ENCODE data around the gene SCUBE1. TPM values are rescaled to one million over a fixed set of nuclear protein-coding genes. Genes with fewer than 3 reads are reported as not detected.

The SCUBE1 gene
- total RNA-seq, 1 donor from 2014 or later, result 25.9 TPM

DNA sequence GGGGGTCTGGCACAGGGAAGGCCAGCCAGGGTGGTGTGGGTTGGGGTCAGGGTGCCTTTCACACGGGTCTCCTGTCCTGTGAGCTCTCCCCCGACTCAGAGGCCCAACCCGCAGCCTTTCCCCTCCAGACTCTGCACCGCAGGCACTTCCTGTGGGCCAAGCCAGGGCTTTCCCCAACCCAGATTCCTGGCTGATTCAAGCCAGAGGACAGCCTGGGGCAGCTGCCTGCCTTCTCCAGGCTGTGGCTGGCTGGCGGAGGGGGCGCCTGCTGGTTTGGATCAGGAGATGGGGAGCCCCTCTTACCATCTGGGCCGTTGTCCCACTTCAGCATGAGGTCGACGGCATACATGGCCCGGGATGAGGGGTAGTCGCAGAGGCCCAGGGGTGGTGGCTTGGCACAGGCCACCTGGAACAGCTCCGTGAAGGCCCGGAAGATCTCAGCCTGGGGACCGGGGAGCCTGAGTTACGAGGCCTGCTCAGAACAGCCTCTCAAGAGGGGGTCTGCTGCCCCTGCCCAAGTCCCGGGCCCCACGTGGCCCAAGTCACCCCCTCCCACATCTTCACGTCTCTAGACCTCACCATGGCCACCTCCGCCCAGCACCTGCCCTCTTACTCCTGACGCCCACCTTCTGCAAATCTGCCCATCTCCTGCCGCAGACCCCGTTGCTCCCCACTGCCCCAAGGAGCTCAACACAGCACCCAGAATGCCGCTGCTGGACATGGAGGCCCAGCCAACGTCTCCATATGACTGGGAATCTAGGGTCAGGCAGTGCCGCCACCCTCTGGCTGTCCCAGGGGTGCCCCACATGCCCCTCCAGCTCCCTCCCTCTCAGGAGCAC lies 174.5 kb downstream of the SCUBE1 start:
- H3K4me1 ChIP-seq, result no peaks in the 10 kb centered on the region
- H3K9me3 Mint-ChIP-seq, result no peaks in the 10 kb centered on the region
- H2AFZ ChIP-seq (replicated peaks), result no peak overlapping the region
- no peak overlapping the region for H3K4me3 Mint-ChIP-seq
- H3K27me3 ChIP-seq, result no peaks in the 10 kb centered on the region
- no peak overlapping the region for H3K9ac ChIP-seq
- no peaks in the 10 kb centered on the region for H3K36me3 ChIP-seq
- peaks cover 11% of the 10 kb centered on the region for H3K36me3 Mint-ChIP-seq
- H3K79me2 ChIP-seq (ENCODE audit: low read depth), result no peaks in the 10 kb centered on the region
- DNase-seq (ENCODE audit: low spot score), result no peak
- peak overlapping the region; percentile 60 for H3K27ac Mint-ChIP-seq
- no peak for TF ChIP-seq EZH2 (IDR thresholded peaks at IDR 0.05)
- TF ChIP-seq, protein P1, sequence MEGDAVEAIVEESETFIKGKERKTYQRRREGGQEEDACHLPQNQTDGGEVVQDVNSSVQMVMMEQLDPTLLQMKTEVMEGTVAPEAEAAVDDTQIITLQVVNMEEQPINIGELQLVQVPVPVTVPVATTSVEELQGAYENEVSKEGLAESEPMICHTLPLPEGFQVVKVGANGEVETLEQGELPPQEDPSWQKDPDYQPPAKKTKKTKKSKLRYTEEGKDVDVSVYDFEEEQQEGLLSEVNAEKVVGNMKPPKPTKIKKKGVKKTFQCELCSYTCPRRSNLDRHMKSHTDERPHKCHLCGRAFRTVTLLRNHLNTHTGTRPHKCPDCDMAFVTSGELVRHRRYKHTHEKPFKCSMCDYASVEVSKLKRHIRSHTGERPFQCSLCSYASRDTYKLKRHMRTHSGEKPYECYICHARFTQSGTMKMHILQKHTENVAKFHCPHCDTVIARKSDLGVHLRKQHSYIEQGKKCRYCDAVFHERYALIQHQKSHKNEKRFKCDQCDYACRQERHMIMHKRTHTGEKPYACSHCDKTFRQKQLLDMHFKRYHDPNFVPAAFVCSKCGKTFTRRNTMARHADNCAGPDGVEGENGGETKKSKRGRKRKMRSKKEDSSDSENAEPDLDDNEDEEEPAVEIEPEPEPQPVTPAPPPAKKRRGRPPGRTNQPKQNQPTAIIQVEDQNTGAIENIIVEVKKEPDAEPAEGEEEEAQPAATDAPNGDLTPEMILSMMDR (IDR thresholded peaks at IDR 0.05), result no peak
- no peak for TF ChIP-seq EZH2phosphoT487 (IDR thresholded peaks at IDR 0.05)
- no peaks in the 10 kb centered on the region for H4K20me1 ChIP-seq (ENCODE audit: low read depth)
- peaks cover 4% of the 10 kb centered on the region for H3F3A ChIP-seq (ENCODE audit: low read depth)
- H3K4me2 ChIP-seq, result no peak overlapping the region
- H3K9me3 ChIP-seq (ENCODE audit: low read depth), result no peaks in the 10 kb centered on the region
- H3K27ac ChIP-seq, result no peak overlapping the region
- H3K4me1 Mint-ChIP-seq, result peaks cover 7% of the 10 kb centered on the region
- H3K27me3 Mint-ChIP-seq (ENCODE audit: insufficient read depth, low read depth), result peaks cover 4% of the 10 kb centered on the region
- no peak overlapping the region for H3K4me3 ChIP-seq

DNA sequence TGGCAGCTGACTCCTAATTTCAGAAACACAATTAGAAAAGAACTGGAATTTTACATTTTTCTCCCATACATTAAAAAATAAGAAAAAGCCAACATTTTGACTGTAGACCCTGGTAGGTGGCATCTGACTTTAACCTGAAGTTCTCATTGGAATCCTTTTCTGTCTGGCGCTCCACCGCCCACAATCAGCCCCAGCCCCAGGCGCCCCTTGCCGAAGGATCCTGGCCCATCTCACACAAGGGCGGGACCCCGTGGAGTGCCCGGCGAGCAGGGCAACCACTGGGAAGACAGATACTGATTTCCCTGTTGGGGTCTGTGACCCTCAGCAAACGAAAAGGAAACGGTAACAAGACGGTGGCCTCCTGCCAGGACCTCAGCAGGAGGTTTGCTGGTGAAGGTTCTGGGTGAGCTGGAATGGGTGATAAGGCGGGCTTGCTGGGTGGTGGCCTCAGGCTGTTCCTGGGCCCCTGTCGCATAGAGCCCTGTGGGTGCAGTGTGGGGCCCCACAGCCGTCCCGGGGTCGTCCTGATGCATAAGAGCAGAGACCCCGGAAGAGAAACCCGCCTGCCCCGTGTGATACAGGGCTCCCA lies 176.1 kb downstream of the SCUBE1 start:
- Histone ChIP-seq H3K79me2 (ENCODE audit: low read depth) (no peaks in the 10 kb centered on the region), H3K27me3 (no peaks in the 10 kb centered on the region), H3K27ac (no peak overlapping the region), H3K4me2 (no peak overlapping the region), H3K4me3 (no peak overlapping the region), H3K9ac (no peak overlapping the region), H3F3A (ENCODE audit: low read depth) (peaks cover 4% of the 10 kb centered on the region), H2AFZ (replicated peaks) (no peak overlapping the region), H4K20me1 (ENCODE audit: low read depth) (no peaks in the 10 kb centered on the region), H3K9me3 (ENCODE audit: low read depth) (no peaks in the 10 kb centered on the region), H3K4me1 (no peaks in the 10 kb centered on the region), H3K36me3 (no peaks in the 10 kb centered on the region)
- DNase-seq (ENCODE audit: low spot score), result no peak
- Mint-ChIP-seq H3K36me3 (peaks cover 7% of the 10 kb centered on the region), H3K27me3 (ENCODE audit: insufficient read depth, low read depth) (peaks cover 4% of the 10 kb centered on the region), H3K4me3 (no peak overlapping the region), H3K4me1 (peaks cover 7% of the 10 kb centered on the region), H3K9me3 (no peaks in the 10 kb centered on the region), H3K27ac (no peak overlapping the region)
- TF ChIP-seq EZH2 (IDR thresholded peaks at IDR 0.05) (no peak), EZH2phosphoT487 (IDR thresholded peaks at IDR 0.05) (no peak)
- TF ChIP-seq, protein P1 (IDR thresholded peaks at IDR 0.05), result no peak

DNA sequence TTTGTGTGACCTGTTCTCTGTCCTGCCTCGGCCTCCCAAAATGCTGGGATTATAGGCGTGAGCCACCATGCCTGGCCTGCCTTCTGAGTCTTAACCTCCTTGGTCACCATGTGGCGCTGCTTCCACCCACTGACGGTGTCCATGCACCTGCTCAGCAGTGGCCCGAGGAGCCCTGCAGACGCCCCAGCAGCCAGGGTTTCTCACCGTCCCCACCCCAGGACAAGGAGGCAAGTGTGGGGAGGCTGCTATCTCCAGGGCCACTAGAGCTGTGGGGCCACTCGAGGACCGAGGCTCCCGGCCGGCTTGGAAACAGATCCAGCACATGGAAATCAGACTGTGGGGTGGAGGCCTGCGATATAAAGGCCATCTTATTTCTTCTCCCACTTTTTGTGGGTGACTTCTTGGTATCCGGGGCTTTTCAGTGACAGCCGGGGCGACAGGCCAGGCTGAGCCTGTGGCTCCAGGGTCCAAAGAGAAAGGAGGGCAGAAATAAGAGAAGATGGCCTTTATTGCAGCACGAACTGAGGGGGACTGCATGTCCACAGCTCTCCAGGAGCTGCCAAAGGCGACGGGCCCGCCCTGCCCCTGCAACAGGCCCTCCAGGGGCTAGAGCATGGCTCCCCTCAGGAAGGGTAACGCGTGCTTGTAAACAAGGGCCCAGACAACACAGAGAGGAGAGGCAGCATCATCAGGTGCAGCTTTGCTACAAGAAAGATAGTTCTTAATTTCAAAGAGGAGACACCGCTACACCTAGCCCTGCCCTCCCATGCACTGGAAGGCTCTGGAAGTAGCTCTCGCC lies 176.8 kb downstream of the SCUBE1 start:
- peaks cover 4% of the 10 kb centered on the region for H3K27me3 Mint-ChIP-seq (ENCODE audit: insufficient read depth, low read depth)
- Histone ChIP-seq H3K27me3 (no peaks in the 10 kb centered on the region), H3K4me2 (no peak overlapping the region), H3K4me1 (no peaks in the 10 kb centered on the region), H2AFZ (replicated peaks) (no peak overlapping the region), H3K36me3 (no peaks in the 10 kb centered on the region), H3F3A (ENCODE audit: low read depth) (peaks cover 4% of the 10 kb centered on the region), H3K27ac (no peak overlapping the region), H3K9ac (no peak overlapping the region), H3K79me2 (ENCODE audit: low read depth) (no peaks in the 10 kb centered on the region), H4K20me1 (ENCODE audit: low read depth) (no peaks in the 10 kb centered on the region), H3K4me3 (no peak overlapping the region), H3K9me3 (ENCODE audit: low read depth) (no peaks in the 10 kb centered on the region)
- TF ChIP-seq, protein P1 (IDR thresholded peaks at IDR 0.05), result no peak
- no peak for TF ChIP-seq EZH2 (IDR thresholded peaks at IDR 0.05)
- TF ChIP-seq EZH2phosphoT487 (IDR thresholded peaks at IDR 0.05), result no peak
- H3K9me3 Mint-ChIP-seq, result no peaks in the 10 kb centered on the region
- no peak overlapping the region for H3K4me3 Mint-ChIP-seq
- no peak overlapping the region for H3K27ac Mint-ChIP-seq
- H3K4me1 Mint-ChIP-seq, result peaks cover 7% of the 10 kb centered on the region
- no peak for DNase-seq (ENCODE audit: low spot score)
- peaks cover 7% of the 10 kb centered on the region for H3K36me3 Mint-ChIP-seq
